NCI-H2081 treated with DMSO at 0.1 percent for 48 hours (cell line): Measurements from ENCODE around the gene SACS.

ENCODE experiments used
- DNase-seq: peaks from one replicate; lab custom pipeline; 2025; lab: John Stamatoyannopoulos, UW

The SACS gene

GRCh38 chr13:23433171-23434153 lies at the start of gene SACS:
SACS (minus strand) TSS chr13:23433702; CDS start chr13:23411239, 22,463 bp downstream.
- DNase-seq, result no peak

GRCh38 chr13:23480324-23480723 lies 46.8 kb upstream of the SACS start:
- DNase-seq, result no peak

- no peak for DNase-seq
Observed at GRCh38 chr13:23477101-23477500, 43.6 kb upstream of the SACS start.

- DNase-seq, result no peak
Observed at GRCh38 chr13:23473221-23473620, 39.7 kb upstream of the SACS start.

- DNase-seq, result no peak
Observed at GRCh38 chr13:23472189-23472588, 38.7 kb upstream of the SACS start.

- no peak for DNase-seq
Observed at GRCh38 chr13:23470790-23471614, 37.5 kb upstream of the SACS start.

- DNase-seq, result no peak
Observed at GRCh38 chr13:23469951-23470421, 36.5 kb upstream of the SACS start.

GRCh38 chr13:23468811-23469210 lies 35.3 kb upstream of the SACS start:
- no peak for DNase-seq

GRCh38 chr13:23467932-23468278 lies 34.4 kb upstream of the SACS start:
- no peak for DNase-seq

- DNase-seq, result no peak
Observed at GRCh38 chr13:23467048-23467931, 33.8 kb upstream of the SACS start.

GRCh38 chr13:23466144-23467002 lies 32.9 kb upstream of the SACS start:
- peak; percentile 17 for DNase-seq

GRCh38 chr13:23463661-23464060 lies 30.2 kb upstream of the SACS start:
- no peak for DNase-seq

GRCh38 chr13:23462815-23463559 lies 29.5 kb upstream of the SACS start:
- no peak for DNase-seq

GRCh38 chr13:23461544-23461943 lies 28.0 kb upstream of the SACS start:
- DNase-seq, result no peak

GRCh38 chr13:23460921-23461320 lies 27.4 kb upstream of the SACS start:
- no peak for DNase-seq

- no peak for DNase-seq
Observed at GRCh38 chr13:23460309-23460708, 26.8 kb upstream of the SACS start.

GRCh38 chr13:23458989-23459388 lies 25.5 kb upstream of the SACS start:
- no peak for DNase-seq

- DNase-seq, result no peak
Observed at GRCh38 chr13:23456437-23457210, 23.1 kb upstream of the SACS start.
